HG03135 (cell line): ENCODE results near the gene AP4E1.
"Not testable (repeated sequence)": the region's sequence is repeated elsewhere in the genome, so short reads cannot be mapped to it uniquely, and the experiment has no call there.

Experiments used
- ATAC-seq: cut with Tn5 transposase; IDR thresholded peaks from one replicate; pipeline ENCODE4 v1.9.1; 2021; ENCODE audit warnings: mild to moderate bottlenecking, moderate library complexity; ENCODE audit not compliant: unreplicated experiment

Gene AP4E1

DNA sequence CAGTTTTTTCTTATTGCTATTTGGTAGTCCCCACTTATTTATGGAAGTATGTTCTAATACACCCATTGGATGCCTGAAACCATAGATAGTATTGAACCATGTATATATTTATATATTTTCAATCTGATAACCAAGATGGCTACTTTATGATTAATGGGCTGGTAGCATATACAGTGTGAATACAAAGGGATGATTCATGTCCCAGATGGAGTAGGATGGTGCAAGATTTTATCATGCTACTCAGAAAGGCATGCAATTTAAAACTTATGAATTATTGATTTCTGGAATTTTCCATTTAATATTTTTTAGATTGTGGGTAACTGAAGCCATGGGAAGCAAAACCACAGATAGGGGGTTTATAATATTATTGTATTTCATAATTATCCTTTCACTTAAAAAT is 35.2 kb downstream of the AP4E1 start:
- no peak for ATAC-seq

GRCh38 chr15:50944672-50945071 is 36.2 kb downstream of the AP4E1 start:
- no peak for ATAC-seq

GRCh38 chr15:50945725-50946124 is 37.2 kb downstream of the AP4E1 start:
- no peak for ATAC-seq

DNA sequence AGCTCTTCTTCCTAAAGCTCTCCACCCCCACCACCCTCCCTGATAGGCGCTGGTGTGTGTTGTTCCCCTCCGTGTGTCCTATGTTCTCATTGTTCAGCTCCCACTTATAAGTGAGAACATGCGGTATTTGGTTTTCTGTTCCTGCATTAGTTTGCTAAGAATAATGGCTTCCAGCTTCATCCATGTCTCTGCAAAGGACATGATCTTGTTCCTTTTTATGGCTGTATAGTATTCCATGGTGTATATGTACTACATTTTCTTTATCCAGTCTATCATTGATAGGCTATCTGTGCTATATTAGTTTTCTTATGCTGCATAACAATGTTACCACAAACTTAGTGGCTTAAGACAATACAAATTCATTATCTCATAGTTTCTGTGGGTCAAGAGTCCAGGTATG is 42.3 kb downstream of the AP4E1 start:
- ATAC-seq: not testable (repeated sequence)

GRCh38 chr15:50953302-50953701 is 44.8 kb downstream of the AP4E1 start:
- no peak for ATAC-seq

- ATAC-seq: not testable (repeated sequence)
Observed at GRCh38 chr15:50954837-50955236, 46.4 kb downstream of the AP4E1 start.

DNA sequence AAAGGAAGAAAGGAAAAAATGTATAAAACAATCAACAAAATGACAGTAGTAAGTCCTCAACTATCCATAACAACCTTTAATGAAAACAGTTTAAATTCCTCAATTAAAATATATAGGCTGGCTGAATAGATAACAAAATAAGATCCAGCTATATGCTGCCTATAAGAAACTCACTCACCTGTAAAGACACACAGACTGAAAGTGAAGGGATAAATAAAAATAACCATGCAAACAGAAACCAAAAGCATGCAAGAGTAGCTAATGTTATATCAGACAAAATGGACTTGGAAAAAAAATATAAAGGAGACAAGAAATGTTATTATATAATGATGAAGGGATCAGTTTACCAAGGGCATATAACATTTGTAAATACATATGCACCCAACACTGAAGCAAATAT is 51.2 kb downstream of the AP4E1 start:
- no peak for ATAC-seq

- no peak for ATAC-seq
Observed at GRCh38 chr15:50964075-50964474, 55.6 kb downstream of the AP4E1 start.

DNA sequence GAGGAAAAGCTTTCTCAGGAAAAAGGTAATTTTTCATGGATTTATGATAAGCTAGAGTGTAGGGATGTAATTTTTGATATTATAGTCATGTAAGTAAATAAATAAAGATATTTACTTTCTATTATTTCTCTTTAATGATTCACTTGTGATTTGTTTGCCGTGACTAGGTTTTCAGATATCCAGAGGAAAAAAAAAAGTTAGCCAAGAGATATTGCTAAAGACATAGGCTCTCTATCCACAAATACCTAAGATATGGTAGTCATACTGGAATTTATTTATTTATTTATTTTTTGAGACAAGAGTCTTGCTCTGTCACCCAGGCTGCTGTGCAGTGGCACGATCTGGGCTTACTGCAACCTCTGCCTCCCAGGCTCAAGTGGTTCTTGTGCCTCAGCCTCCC is 59.9 kb downstream of the AP4E1 start:
- no peak for ATAC-seq

DNA sequence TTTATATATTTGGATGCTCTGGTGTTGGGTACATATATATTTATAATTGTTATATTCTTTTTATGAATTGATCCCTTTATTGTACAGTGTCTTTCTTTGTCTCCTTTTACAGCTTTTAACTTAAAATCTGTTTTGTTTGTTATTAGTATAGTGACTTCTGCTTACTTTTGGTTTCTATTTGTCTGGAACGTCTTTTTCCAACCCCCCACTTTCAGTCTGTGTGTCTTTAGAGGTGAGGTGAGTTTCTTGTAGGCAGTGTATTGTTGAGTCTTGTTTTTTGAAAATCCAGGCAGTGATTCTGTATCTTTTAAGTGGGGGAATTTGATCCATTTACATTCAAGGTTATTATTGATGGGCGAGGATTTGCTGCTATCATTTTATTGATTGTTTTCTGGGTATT is 62.0 kb downstream of the AP4E1 start:
- no peak for ATAC-seq

- ATAC-seq: no peak
Observed at GRCh38 chr15:50971115-50971514, 62.6 kb downstream of the AP4E1 start.

DNA sequence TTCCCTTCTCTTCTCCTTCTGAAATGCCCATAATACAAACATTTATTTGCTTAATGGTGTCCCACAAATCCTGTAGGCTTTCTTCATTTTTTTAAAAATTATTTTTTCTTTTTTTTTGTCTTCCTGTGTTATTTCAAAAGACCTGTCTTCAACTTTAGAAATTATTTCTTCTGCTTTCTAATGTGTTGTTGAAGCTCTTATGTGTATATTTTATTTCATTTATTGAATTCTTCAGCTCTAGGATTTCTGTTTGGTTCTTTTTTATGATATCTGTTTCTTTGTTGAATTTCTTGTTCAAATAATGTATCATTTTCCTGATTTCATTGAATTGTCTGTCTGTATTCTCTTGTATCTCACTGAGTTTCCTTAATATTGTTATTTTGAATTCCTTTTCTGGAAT is 63.1 kb downstream of the AP4E1 start:
- ATAC-seq: no peak

DNA sequence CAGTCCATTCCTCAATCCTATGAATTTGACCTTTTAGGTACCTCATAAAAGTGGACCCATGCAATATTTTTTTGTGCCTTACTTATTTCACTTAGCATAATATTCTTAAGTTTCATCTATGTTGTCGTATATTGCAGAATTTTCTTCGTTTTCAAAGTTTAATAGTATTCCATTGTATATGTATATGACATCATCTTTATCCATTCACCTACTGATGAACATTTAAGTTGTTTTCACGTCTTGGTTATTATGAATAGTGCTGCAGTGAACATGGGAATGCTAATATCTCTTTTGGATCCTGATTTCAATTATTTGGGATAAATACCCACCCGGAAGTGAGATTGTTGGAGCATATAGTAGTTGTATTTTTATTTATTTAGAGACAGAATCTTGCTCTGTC is 65.1 kb downstream of the AP4E1 start:
- no peak for ATAC-seq

GRCh38 chr15:50977162-50977561 is 68.7 kb downstream of the AP4E1 start:
- ATAC-seq: no peak

- ATAC-seq: no peak
Observed at GRCh38 chr15:50978580-50978979, 70.1 kb downstream of the AP4E1 start.

- no peak for ATAC-seq
Observed at GRCh38 chr15:50979041-50979440, 70.6 kb downstream of the AP4E1 start.

DNA sequence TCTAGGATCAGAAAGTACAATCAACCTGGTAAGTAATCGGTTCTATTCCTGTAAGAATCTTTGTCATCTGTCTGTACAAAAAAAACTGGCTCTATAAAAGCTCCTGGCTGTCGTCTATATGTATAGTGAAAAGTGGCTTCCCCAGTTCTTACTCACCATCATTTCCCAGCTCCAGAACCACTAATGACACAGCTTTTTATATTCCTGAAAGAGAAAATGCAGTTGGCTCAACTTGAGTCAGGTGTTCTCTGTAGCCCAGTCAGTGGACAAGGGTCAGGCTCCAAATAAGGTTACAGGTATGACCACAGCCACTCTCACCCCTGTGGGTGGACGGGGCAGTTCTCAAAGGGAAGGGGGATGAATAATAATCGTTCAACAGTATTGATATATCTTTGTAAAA is 85.1 kb downstream of the AP4E1 start:
- ATAC-seq: no peak

DNA sequence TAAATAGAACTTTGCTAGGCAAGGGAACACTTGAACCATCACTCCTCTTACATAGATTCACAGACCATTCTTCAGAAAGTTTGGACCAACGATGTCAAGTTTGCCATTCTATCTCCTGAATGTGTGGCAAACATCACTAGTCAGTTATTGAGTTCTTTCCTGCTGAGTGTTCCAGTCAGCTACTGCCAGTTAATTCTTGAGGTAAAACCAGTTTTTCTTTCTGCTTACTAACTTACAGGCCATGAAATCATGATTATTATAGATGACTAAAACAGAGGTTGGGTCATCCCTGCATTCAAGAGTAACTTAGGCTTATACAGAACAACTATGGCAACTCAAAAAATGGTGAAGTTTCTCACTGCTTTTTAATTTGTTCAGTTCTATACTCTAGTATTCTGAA is 88.2 kb downstream of the AP4E1 start:
- no peak for ATAC-seq

GRCh38 chr15:50997371-50998051 is 89.0 kb downstream of the AP4E1 start:
- ATAC-seq: no peak

GRCh38 chr15:51004103-51004551 is 95.6 kb downstream of the AP4E1 start:
- ATAC-seq: no peak

- no peak for ATAC-seq
Observed at GRCh38 chr15:51006336-51006985, 98.0 kb downstream of the AP4E1 start.

DNA sequence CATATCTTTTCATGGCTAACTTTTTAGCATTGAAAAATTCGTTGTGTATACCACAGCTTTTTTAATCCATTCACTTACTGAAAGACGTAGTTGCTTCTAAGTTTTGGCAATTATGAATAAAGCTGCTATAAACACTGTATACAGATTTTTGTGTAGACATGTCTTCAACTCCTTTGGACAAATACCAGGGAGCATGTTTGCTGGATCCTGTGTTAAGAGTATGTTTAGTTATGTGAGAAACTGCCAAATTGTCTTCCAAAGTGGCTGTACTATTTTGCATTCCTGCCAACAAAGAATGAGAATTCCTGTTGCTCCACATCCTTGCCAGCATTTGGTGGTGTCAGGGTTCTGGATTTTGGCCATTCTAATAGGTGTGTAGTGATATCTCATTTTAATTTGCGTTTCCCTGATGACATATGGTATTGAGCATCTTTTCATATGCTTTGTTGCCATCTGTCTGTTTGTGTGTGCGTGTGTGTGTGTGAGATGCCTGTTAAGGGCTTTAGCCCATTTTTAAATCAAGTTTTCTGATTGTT is 98.7 kb downstream of the AP4E1 start:
- no peak for ATAC-seq
